ENCODE measurements around the gene DIAPH2.
"Not testable (repeated sequence)": the region's sequence is repeated elsewhere in the genome, so short reads cannot be mapped to it uniquely, and the experiment has no call there.

DIAPH2 gene

GRCh38 chrX:97380200-97380599, 695.6 kb downstream of the DIAPH2 start:
- no peak for DNase-seq (ENCODE audit: low read depth, low spot score)

GRCh38 chrX:97384685-97385084, 700.0 kb downstream of the DIAPH2 start:
- no peak for DNase-seq (ENCODE audit: low read depth, low spot score)

GRCh38 chrX:97387004-97387403, 702.4 kb downstream of the DIAPH2 start:
- no peak for DNase-seq (ENCODE audit: low read depth, low spot score)

GRCh38 chrX:97389761-97390192, 705.1 kb downstream of the DIAPH2 start:
- DNase-seq (ENCODE audit: low read depth, low spot score): no peak

- no peak for DNase-seq (ENCODE audit: low read depth, low spot score)
Measured at GRCh38 chrX:97397371-97397770, 712.7 kb downstream of the DIAPH2 start.

- DNase-seq (ENCODE audit: low read depth, low spot score): no peak
Measured at GRCh38 chrX:97398030-97398551, 713.4 kb downstream of the DIAPH2 start.

GRCh38 chrX:97399400-97399799, 714.8 kb downstream of the DIAPH2 start:
- DNase-seq (ENCODE audit: low read depth, low spot score): no peak

- no peak for DNase-seq (ENCODE audit: low read depth, low spot score)
Measured at GRCh38 chrX:97400492-97400891, 715.9 kb downstream of the DIAPH2 start.

- DNase-seq (ENCODE audit: low read depth, low spot score): no peak
Measured at GRCh38 chrX:97401154-97401553, 716.5 kb downstream of the DIAPH2 start.

GRCh38 chrX:97401586-97402136, 717.0 kb downstream of the DIAPH2 start:
- no peak for DNase-seq (ENCODE audit: low read depth, low spot score)

- no peak for DNase-seq (ENCODE audit: low read depth, low spot score)
Measured at GRCh38 chrX:97402333-97402732, 717.7 kb downstream of the DIAPH2 start.

GRCh38 chrX:97402903-97403302, 718.3 kb downstream of the DIAPH2 start:
- DNase-seq (ENCODE audit: low read depth, low spot score): no peak

- DNase-seq (ENCODE audit: low read depth, low spot score): no peak
Measured at GRCh38 chrX:97405031-97405660, 720.5 kb downstream of the DIAPH2 start.

GRCh38 chrX:97409632-97410415, 725.2 kb downstream of the DIAPH2 start:
- DNase-seq (ENCODE audit: low read depth, low spot score): not testable (repeated sequence)

GRCh38 chrX:97416461-97416860, 731.8 kb downstream of the DIAPH2 start:
- no peak for DNase-seq (ENCODE audit: low read depth, low spot score)

GRCh38 chrX:97429101-97429500, 744.5 kb downstream of the DIAPH2 start:
- no peak for DNase-seq (ENCODE audit: low read depth, low spot score)

- no peak for DNase-seq (ENCODE audit: low read depth, low spot score)
Measured at GRCh38 chrX:97431281-97431680, 746.6 kb downstream of the DIAPH2 start.

GRCh38 chrX:97446298-97446882, 761.7 kb downstream of the DIAPH2 start:
- DNase-seq (ENCODE audit: low read depth, low spot score): no peak

- no peak for DNase-seq (ENCODE audit: low read depth, low spot score)
Measured at GRCh38 chrX:97447306-97447705, 762.7 kb downstream of the DIAPH2 start.

- DNase-seq (ENCODE audit: low read depth, low spot score): no peak
Measured at GRCh38 chrX:97452283-97452682, 767.6 kb downstream of the DIAPH2 start.

GRCh38 chrX:97461763-97462162, 777.1 kb downstream of the DIAPH2 start:
- DNase-seq (ENCODE audit: low read depth, low spot score): no peak

GRCh38 chrX:97471071-97471470, 786.4 kb downstream of the DIAPH2 start:
- DNase-seq (ENCODE audit: low read depth, low spot score): no peak

Data from activated CD4-positive, CD25-positive, alpha-beta regulatory T cell treated with anti-CD3 and anti-CD28 coated beads, Interleukin-2, amount 50 U/mL, for 16 hours (primary cell).